IMR-90 (cell line): Measurements from ENCODE around the gene ZNF407. TPM values are rescaled to one million over a fixed set of nuclear protein-coding genes. Genes with fewer than 3 reads are reported as not detected.

Experiments
- ATAC-seq: fragments of 200-7000 bp; cut with Tn5 transposase; 2 replicates; pipeline ENCODE4 v1.9.1; 2020; ENCODE audit warnings: low read depth, mild to moderate bottlenecking, moderate library complexity
- BruUV-seq: library from RNA; stranded (reverse); fragments of 400-500 nt; replicated peaks from 2 replicates; lab custom pipeline; 2021; lab: Mats Ljungman, UMichigan
- CTCF ChIA-PET: fragments of 300-600 bp; formaldehyde crosslinking; extraction: SDS; loops from one replicate; lab custom pipeline; 2021; ENCODE audit warnings: antibody characterized with exemption; lab: Yijun Ruan, JAX
- POLR2A ChIA-PET: fragments of 300-600 bp; sonication (Branson Sonifier 250); formaldehyde crosslinking; loops from one replicate; lab custom pipeline; 2022; ENCODE audit warnings: antibody characterized with exemption; ENCODE audit not compliant: unreplicated experiment; lab: Charles Lee
- DNase-seq: peaks from one replicate; pipeline ENCODE4 v3.0.0; 2013
- H2AFZ ChIP-seq: replicated peaks from 2 replicates; pipeline ENCODE3; 2013; ENCODE audit warnings: low read length, mild to moderate bottlenecking; ENCODE audit not compliant: poor library complexity
- H2AK5ac ChIP-seq: 2 replicates; pipeline ENCODE4 v1.6.1; 2013; ENCODE audit warnings: low read depth, low read length, inconsistent platforms
- H2AK9ac ChIP-seq: replicated peaks from 2 replicates; pipeline ENCODE3; 2013; ENCODE audit warnings: mild to moderate bottlenecking, low read depth, low read length, moderate library complexity; ENCODE audit not compliant: poor library complexity
- H2BK120ac ChIP-seq: 2 replicates; pipeline ENCODE4 v1.6.1; 2013; ENCODE audit warnings: low read depth, low read length, inconsistent platforms
- H2BK15ac ChIP-seq: 3 replicates; pipeline ENCODE4 v1.6.1; 2013; ENCODE audit warnings: low read depth, low read length, inconsistent platforms
- H2BK20ac ChIP-seq: 2 replicates; pipeline ENCODE4 v1.6.1; 2013; ENCODE audit warnings: low read depth, mild to moderate bottlenecking, inconsistent platforms, low read length, moderate library complexity
- H2BK5ac ChIP-seq: 2 replicates; pipeline ENCODE4 v1.6.1; 2013; ENCODE audit warnings: mild to moderate bottlenecking, low read depth, low read length, inconsistent platforms; ENCODE audit not compliant: poor library complexity, severe bottlenecking
- H3K14ac ChIP-seq: replicated peaks from 2 replicates; pipeline ENCODE4 v1.6.1; 2013; ENCODE audit warnings: low read depth, low read length, inconsistent platforms
- H3K18ac ChIP-seq: 2 replicates; pipeline ENCODE4 v1.6.1; 2013; ENCODE audit warnings: low read depth, low read length, control low read depth
- H3K23ac ChIP-seq: 2 replicates; pipeline ENCODE4 v1.6.1; 2013; ENCODE audit warnings: low read depth, low read length, inconsistent platforms
- H3K27ac ChIP-seq: 2 replicates; pipeline ENCODE4 v1.5.1; 2013; ENCODE audit warnings: mild to moderate bottlenecking, control low read depth, low read length; ENCODE audit not compliant: insufficient read depth
- H3K27me3 ChIP-seq: 2 replicates; pipeline ENCODE4 v1.6.1; 2013; ENCODE audit warnings: low read length; ENCODE audit not compliant: control insufficient read depth, insufficient read depth
- H3K36me3 ChIP-seq: 2 replicates; pipeline ENCODE4 v1.6.1; 2013; ENCODE audit warnings: low read length, mixed read lengths; ENCODE audit not compliant: control insufficient read depth, insufficient read depth
- H3K4ac ChIP-seq: 2 replicates; pipeline ENCODE4 v1.6.1; 2013; ENCODE audit warnings: low read depth, low read length, inconsistent platforms
- H3K4me1 ChIP-seq: 2 replicates; pipeline ENCODE4 v1.6.1; 2013; ENCODE audit warnings: low read length, mixed read lengths; ENCODE audit not compliant: control insufficient read depth, insufficient read depth
- H3K4me2 ChIP-seq: 2 replicates; pipeline ENCODE4 v1.6.1; 2013; ENCODE audit warnings: low read depth, mild to moderate bottlenecking, control low read depth, low read length, moderate library complexity
- H3K4me3 ChIP-seq: 2 replicates; pipeline ENCODE4 v1.5.1; 2013; ENCODE audit warnings: low read depth, mild to moderate bottlenecking, control low read depth, low read length, moderate library complexity; ENCODE audit not compliant: insufficient read depth
- H3K56ac ChIP-seq: 2 replicates; pipeline ENCODE4 v1.6.1; 2013; ENCODE audit warnings: low read length, inconsistent platforms; ENCODE audit not compliant: insufficient read depth; ENCODE audit errors: extremely low read depth
- H3K79me1 ChIP-seq, 2 experiments: 2 replicates each; pipeline ENCODE4 v1.6.1; 2013; ENCODE audit warnings: low read length in 2 of 2, inconsistent platforms in 1 of 2, low read depth in 1 of 2
- H3K9ac ChIP-seq: 2 replicates; pipeline ENCODE4 v1.6.1; 2013; ENCODE audit warnings: low read depth, low read length, control low read depth
- H3K9me1 ChIP-seq: 2 replicates; pipeline ENCODE4 v1.6.1; 2013; ENCODE audit warnings: low read length, inconsistent platforms; ENCODE audit not compliant: insufficient read depth
- H3K9me3 ChIP-seq: 2 replicates; pipeline ENCODE4 v1.6.1; 2013; ENCODE audit warnings: low read length; ENCODE audit not compliant: control insufficient read depth, insufficient read depth
- H4K20me1 ChIP-seq: 2 replicates; pipeline ENCODE4 v1.6.1; 2013; ENCODE audit warnings: low read length, inconsistent platforms; ENCODE audit not compliant: insufficient read depth
- H4K5ac ChIP-seq: 2 replicates; pipeline ENCODE4 v1.6.1; 2013; ENCODE audit warnings: mild to moderate bottlenecking, low read depth, low read length, control low read depth
- H4K8ac ChIP-seq, 2 experiments: 2 replicates each; pipeline ENCODE4 v1.6.1; 2013; ENCODE audit warnings: low read depth in 2 of 2, low read length in 2 of 2, control low read depth in 1 of 2, inconsistent platforms in 1 of 2
- H4K91ac ChIP-seq: 2 replicates; pipeline ENCODE4 v1.6.1; 2013; ENCODE audit warnings: low read depth, low read length, inconsistent platforms; ENCODE audit not compliant: insufficient read depth
- BHLHE40 ChIP-seq: fragments of 150-350 bp; IDR thresholded peaks from 2 replicates; pipeline ENCODE4 v1.6.1; 2016; ENCODE audit warnings: mild to moderate bottlenecking, low read depth, low read length
- CEBPB ChIP-seq: IDR thresholded peaks from 2 replicates; pipeline ENCODE4 v1.6.1; 2012; ENCODE audit warnings: low read depth, low read length, improper control_type of control experiment
- CHD1 ChIP-seq: IDR thresholded peaks from 2 replicates; pipeline ENCODE4 v1.6.1; 2012; ENCODE audit warnings: low read depth, low read length, improper control_type of control experiment
- FOS ChIP-seq: fragments of 150-350 bp; IDR thresholded peaks from 2 replicates; pipeline ENCODE4 v1.6.1; 2016; ENCODE audit warnings: low read depth, low read length
- MAFK ChIP-seq: IDR thresholded peaks from 2 replicates; pipeline ENCODE4 v1.6.1; 2012; ENCODE audit warnings: low read depth, low read length, improper control_type of control experiment
- MAZ ChIP-seq: IDR thresholded peaks from 2 replicates; pipeline ENCODE4 v1.6.1; 2012; ENCODE audit warnings: low read depth, mild to moderate bottlenecking, low read length, improper control_type of control experiment, moderate library complexity, borderline replicate concordance
- NFE2L2 ChIP-seq: fragments of 150-350 bp; IDR thresholded peaks from 2 replicates; pipeline ENCODE4 v1.6.1; 2016; ENCODE audit warnings: low read depth, mild to moderate bottlenecking, low read length
- POLR2A ChIP-seq: IDR thresholded peaks from 2 replicates; pipeline ENCODE4 v1.6.1; 2012; ENCODE audit warnings: mild to moderate bottlenecking, low read depth, low read length
- RFX5 ChIP-seq: IDR thresholded peaks from 2 replicates; pipeline ENCODE4 v1.8.0; 2012; ENCODE audit warnings: low read depth, mild to moderate bottlenecking, low read length, moderate library complexity
- SMC3 ChIP-seq: fragments of 150-350 bp; IDR thresholded peaks from 2 replicates; pipeline ENCODE4 v1.6.1; 2016; ENCODE audit warnings: low read depth, mild to moderate bottlenecking, antibody characterized with exemption, low read length, moderate library complexity
- WGBS, 2 experiments: methylation state at CpG; one replicate each; pipeline versions ENCODE4 v1.1.5 to v1.1.7; 2013; ENCODE audit warnings: missing lambda C conversion rate in 2 of 2; ENCODE audit not compliant: insufficient read length in 1 of 2; ENCODE audit errors: extremely low coverage in 2 of 2; 5-methylcytosine and 5-hydroxymethylcytosine counted together
- dilution Hi-C: fragments of 300-500 bp; cut with HindIII; formaldehyde crosslinking; loops from one replicate; pipeline ENCODE4 v1.14.3; 2018; ENCODE audit warnings: low sequenced_read_pairs; ENCODE audit not compliant: unreplicated experiment
- in situ Hi-C: fragments of 300-500 bp; cut with MboI; formaldehyde crosslinking; loops from 3 replicates; pipeline ENCODE4 v1.14.3; 2019; ENCODE audit warnings: low sequenced_read_pairs, inconsistent platforms, mixed read lengths
- intact Hi-C: fragments of 100-400 bp; cut with micrococcal nuclease; formaldehyde crosslinking; loops from 2 replicates; pipeline ENCODE4 v1.10.0; 2022
- polyA plus RNA-seq, 3 experiments: library from polyadenylated mRNA; depleted of rRNA; stranded (reverse); fragments of >200 nt; gene quantifications; 2 replicates each; pipeline ENCODE4 v1.2.3, GENCODE V29; 2012; ENCODE audit warnings: low replicate concordance in 1 of 3
- total RNA-seq: library from RNA; depleted of rRNA; stranded (reverse); fragments of >200 nt; gene quantifications from 2 replicates; pipeline ENCODE4 v1.2.3, GENCODE V29; 2012
- TF ChIP-seq, protein P1 (sequence below): conservative IDR thresholded peaks from 2 replicates; pipeline ENCODE4 v1.5.1; 2012; ENCODE audit warnings: mild to moderate bottlenecking, low read depth, low read length, improper control_type of control experiment

ZNF407 gene
- total and polyA plus RNA-seq, 2 of the 4 experiments (the other 2 are of a cell fraction): 3.1 to 20.1 TPM

DNA sequence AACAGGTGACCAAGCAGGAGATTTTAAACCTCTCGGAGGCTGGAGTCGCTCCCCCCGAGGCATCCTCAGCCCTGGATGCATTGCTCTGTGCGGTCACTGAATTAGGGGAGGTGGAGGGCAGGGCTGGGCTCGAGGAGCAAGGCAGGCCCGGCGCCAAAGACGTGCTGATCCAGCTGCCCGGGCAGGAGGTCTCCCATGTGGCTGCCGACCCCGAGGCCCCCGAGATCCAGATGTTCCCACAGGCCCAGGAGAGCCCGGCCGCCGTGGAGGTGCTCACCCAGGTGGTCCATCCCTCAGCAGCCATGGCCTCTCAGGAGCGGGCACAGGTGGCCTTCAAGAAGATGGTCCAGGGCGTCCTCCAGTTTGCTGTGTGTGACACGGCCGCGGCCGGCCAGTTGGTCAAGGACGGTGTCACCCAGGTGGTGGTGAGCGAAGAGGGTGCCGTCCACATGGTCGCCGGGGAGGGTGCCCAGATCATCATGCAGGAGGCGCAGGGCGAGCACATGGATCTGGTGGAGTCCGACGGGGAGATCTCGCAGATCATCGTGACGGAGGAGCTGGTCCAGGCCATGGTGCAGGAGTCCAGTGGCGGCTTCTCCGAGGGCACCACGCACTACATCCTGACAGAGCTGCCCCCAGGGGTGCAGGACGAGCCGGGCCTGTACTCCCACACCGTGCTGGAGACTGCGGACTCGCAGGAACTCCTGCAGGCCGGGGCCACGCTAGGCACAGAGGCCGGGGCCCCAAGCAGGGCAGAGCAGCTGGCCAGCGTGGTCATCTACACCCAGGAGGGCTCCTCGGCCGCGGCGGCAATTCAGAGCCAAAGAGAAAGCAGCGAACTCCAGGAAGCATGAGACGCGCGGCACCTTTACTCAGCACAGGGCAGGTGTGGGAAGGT lies 466.2 kb downstream of the ZNF407 start:
- Histone ChIP-seq H2AK9ac (no peak overlapping the region), H3K14ac (no peak overlapping the region), H3K9ac (no peak overlapping the region), H3K27me3 (no peaks in the 10 kb centered on the region), H4K5ac (no peak overlapping the region), H3K18ac (no peak overlapping the region), H4K20me1 (no peaks in the 10 kb centered on the region), H3K4me1 (no peaks in the 10 kb centered on the region), H3K56ac (no peak overlapping the region), H2BK120ac (no peak overlapping the region), H2BK15ac (no peak overlapping the region), H2BK20ac (no peak overlapping the region), H3K4me2 (no peak overlapping the region), H3K79me1 (no peaks in the 10 kb centered on the region), H3K36me3 (peaks cover 11% of the 10 kb centered on the region), H2BK5ac (no peak overlapping the region), H3K9me3 (no peaks in the 10 kb centered on the region), H3K4me3 (no peak overlapping the region), H3K23ac (no peak overlapping the region), H2AK5ac (no peak overlapping the region), H3K9me1 (no peaks in the 10 kb centered on the region), H3K4ac (no peak overlapping the region), H3K27ac (no peak overlapping the region), H4K8ac (no peak overlapping the region), H2AFZ (no peak overlapping the region), H4K91ac (no peak overlapping the region)
- dilution Hi-C loops (no loop called here), intact Hi-C loops (no loop called here), in situ Hi-C loops (no loop called here)
- ChIA-PET CTCF (interaction anchor here (1.1 kb wide), 1 partner anchor 22 kb away, joined by 3 read pairs; no protein-coding TSS in a partner anchor), POLR2A (interaction anchor here (0.6 kb wide), 1 partner anchor 13 kb away, joined by 3 read pairs; no protein-coding TSS in a partner anchor)
- BruUV-seq: no TSS peak
- DNase-seq (no peak), ATAC-seq (no peak)
- TF ChIP-seq NFE2L2 (no peak), MAZ (no peak), CEBPB (no peak), CHD1 (no peak), BHLHE40 (no peak), MAFK (no peak), RFX5 (no peak), POLR2A (no peak), FOS (no peak), SMC3 (no peak)
- TF ChIP-seq, protein P1, sequence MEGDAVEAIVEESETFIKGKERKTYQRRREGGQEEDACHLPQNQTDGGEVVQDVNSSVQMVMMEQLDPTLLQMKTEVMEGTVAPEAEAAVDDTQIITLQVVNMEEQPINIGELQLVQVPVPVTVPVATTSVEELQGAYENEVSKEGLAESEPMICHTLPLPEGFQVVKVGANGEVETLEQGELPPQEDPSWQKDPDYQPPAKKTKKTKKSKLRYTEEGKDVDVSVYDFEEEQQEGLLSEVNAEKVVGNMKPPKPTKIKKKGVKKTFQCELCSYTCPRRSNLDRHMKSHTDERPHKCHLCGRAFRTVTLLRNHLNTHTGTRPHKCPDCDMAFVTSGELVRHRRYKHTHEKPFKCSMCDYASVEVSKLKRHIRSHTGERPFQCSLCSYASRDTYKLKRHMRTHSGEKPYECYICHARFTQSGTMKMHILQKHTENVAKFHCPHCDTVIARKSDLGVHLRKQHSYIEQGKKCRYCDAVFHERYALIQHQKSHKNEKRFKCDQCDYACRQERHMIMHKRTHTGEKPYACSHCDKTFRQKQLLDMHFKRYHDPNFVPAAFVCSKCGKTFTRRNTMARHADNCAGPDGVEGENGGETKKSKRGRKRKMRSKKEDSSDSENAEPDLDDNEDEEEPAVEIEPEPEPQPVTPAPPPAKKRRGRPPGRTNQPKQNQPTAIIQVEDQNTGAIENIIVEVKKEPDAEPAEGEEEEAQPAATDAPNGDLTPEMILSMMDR: no peak
- 95% methylated on average over 41 of the region's 53 CpGs; no CpG with 5 or more reads in 1 of the 2 experiments for WGBS, 2 experiments
